Measurements from ENCODE around the gene BOC.

DNA sequence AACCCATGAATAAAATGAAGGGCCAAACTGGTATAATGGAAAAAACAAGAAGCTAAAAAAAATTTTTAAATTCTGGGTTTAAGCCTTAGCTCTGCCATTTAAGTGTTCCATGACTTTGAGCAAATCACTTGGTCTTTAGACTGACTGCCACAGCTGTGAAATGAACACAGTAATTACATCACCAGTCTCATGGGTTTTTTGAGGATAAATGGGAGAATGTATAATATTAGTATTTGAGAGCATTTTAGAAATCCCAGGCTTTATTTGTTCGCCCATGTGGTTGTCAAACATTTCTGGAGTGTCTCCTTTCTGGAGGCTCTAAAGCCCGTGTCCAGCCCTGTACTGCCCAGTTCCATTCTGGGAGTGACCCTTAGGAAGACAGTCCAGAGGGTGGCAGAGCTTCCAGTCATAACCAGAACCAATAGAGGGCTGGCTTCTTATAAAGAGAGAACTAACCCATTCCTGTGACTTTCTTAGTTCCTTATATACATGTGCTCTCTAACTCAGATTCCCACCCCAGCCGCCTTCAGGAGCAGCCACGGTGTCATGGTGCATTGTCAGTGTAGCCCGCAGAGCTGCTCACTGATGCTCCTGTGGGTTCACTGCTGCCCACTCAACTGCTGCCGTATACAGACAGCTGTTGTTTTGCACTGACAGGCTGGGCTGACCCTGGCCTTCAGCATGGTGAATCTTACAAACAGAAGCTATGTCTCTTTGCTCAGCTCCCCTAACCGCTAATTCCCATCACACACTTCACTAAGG is 44.7 kb downstream of the BOC start:
- TF ChIP-seq POLR2AphosphoS5 (IDR thresholded peaks at IDR 0.05; ENCODE audit: low read depth) (no peak), JUNB (IDR thresholded peaks at IDR 0.05; ENCODE audit: unreplicated experiment) (no peak)
- TF ChIP-seq, protein P1, sequence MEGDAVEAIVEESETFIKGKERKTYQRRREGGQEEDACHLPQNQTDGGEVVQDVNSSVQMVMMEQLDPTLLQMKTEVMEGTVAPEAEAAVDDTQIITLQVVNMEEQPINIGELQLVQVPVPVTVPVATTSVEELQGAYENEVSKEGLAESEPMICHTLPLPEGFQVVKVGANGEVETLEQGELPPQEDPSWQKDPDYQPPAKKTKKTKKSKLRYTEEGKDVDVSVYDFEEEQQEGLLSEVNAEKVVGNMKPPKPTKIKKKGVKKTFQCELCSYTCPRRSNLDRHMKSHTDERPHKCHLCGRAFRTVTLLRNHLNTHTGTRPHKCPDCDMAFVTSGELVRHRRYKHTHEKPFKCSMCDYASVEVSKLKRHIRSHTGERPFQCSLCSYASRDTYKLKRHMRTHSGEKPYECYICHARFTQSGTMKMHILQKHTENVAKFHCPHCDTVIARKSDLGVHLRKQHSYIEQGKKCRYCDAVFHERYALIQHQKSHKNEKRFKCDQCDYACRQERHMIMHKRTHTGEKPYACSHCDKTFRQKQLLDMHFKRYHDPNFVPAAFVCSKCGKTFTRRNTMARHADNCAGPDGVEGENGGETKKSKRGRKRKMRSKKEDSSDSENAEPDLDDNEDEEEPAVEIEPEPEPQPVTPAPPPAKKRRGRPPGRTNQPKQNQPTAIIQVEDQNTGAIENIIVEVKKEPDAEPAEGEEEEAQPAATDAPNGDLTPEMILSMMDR (conservative IDR thresholded peaks at IDR 0.05; ENCODE audit: low read depth in 2 of 2) = no peak
- TF ChIP-seq, protein P2, sequence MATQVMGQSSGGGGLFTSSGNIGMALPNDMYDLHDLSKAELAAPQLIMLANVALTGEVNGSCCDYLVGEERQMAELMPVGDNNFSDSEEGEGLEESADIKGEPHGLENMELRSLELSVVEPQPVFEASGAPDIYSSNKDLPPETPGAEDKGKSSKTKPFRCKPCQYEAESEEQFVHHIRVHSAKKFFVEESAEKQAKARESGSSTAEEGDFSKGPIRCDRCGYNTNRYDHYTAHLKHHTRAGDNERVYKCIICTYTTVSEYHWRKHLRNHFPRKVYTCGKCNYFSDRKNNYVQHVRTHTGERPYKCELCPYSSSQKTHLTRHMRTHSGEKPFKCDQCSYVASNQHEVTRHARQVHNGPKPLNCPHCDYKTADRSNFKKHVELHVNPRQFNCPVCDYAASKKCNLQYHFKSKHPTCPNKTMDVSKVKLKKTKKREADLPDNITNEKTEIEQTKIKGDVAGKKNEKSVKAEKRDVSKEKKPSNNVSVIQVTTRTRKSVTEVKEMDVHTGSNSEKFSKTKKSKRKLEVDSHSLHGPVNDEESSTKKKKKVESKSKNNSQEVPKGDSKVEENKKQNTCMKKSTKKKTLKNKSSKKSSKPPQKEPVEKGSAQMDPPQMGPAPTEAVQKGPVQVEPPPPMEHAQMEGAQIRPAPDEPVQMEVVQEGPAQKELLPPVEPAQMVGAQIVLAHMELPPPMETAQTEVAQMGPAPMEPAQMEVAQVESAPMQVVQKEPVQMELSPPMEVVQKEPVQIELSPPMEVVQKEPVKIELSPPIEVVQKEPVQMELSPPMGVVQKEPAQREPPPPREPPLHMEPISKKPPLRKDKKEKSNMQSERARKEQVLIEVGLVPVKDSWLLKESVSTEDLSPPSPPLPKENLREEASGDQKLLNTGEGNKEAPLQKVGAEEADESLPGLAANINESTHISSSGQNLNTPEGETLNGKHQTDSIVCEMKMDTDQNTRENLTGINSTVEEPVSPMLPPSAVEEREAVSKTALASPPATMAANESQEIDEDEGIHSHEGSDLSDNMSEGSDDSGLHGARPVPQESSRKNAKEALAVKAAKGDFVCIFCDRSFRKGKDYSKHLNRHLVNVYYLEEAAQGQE (IDR thresholded peaks at IDR 0.05; ENCODE audit: unreplicated experiment) = no peak
